ENCODE measurements around the gene PADI3. TPM values are rescaled to one million over a fixed set of nuclear protein-coding genes. Genes with fewer than 3 reads are reported as not detected.

The PADI3 gene
- total RNA-seq, 1 experiment from 2014 or later = 0.61 TPM

- no peak overlapping the region for H3K27ac Mint-ChIP-seq
- no peak for ATAC-seq
- H3K36me3 Mint-ChIP-seq = peaks cover 5% of the 10 kb centered on the region
- no peak for DNase-seq (ENCODE audit: low spot score)
- ChIA-PET POLR2A (no interaction called here), CTCF (interaction anchor here (0.9 to 1.5 kb wide), 2 partner anchors 19 to 241 kb away, joined by 3 to 4 read pairs; no protein-coding TSS in a partner anchor)
- H3K9me3 Mint-ChIP-seq = peaks cover 22% of the 10 kb centered on the region
- H3K4me1 Mint-ChIP-seq = peaks cover 29% of the 10 kb centered on the region
- peaks cover 2% of the 10 kb centered on the region; the same call in 1 of the 2 replicates for H3K27me3 Mint-ChIP-seq (ENCODE audit: low read depth)
- TF ChIP-seq GTF2I (CRISPR knock-in tag; conservative IDR thresholded peaks at IDR 0.05) (no peak), HMGA2 (CRISPR knock-in tag; IDR thresholded peaks at IDR 0.05) (peak; percentile 53; the same call in 1 of the 2 replicates), ZNF396 (CRISPR knock-in tag; IDR thresholded peaks at IDR 0.05; ENCODE audit: borderline replicate concordance) (no peak), ZNF512 (CRISPR knock-in tag; IDR thresholded peaks at IDR 0.05; ENCODE audit: borderline replicate concordance) (no peak)
- TF ChIP-seq, protein P1, sequence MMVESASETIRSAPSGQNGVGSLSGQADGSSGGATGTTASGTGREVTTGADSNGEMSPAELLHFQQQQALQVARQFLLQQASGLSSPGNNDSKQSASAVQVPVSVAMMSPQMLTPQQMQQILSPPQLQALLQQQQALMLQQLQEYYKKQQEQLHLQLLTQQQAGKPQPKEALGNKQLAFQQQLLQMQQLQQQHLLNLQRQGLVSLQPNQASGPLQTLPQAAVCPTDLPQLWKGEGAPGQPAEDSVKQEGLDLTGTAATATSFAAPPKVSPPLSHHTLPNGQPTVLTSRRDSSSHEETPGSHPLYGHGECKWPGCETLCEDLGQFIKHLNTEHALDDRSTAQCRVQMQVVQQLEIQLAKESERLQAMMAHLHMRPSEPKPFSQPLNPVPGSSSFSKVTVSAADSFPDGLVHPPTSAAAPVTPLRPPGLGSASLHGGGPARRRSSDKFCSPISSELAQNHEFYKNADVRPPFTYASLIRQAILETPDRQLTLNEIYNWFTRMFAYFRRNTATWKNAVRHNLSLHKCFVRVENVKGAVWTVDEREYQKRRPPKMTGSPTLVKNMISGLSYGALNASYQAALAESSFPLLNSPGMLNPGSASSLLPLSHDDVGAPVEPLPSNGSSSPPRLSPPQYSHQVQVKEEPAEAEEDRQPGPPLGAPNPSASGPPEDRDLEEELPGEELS (CRISPR knock-in tag; IDR thresholded peaks at IDR 0.05) = no peak
- TF ChIP-seq, protein P2, sequence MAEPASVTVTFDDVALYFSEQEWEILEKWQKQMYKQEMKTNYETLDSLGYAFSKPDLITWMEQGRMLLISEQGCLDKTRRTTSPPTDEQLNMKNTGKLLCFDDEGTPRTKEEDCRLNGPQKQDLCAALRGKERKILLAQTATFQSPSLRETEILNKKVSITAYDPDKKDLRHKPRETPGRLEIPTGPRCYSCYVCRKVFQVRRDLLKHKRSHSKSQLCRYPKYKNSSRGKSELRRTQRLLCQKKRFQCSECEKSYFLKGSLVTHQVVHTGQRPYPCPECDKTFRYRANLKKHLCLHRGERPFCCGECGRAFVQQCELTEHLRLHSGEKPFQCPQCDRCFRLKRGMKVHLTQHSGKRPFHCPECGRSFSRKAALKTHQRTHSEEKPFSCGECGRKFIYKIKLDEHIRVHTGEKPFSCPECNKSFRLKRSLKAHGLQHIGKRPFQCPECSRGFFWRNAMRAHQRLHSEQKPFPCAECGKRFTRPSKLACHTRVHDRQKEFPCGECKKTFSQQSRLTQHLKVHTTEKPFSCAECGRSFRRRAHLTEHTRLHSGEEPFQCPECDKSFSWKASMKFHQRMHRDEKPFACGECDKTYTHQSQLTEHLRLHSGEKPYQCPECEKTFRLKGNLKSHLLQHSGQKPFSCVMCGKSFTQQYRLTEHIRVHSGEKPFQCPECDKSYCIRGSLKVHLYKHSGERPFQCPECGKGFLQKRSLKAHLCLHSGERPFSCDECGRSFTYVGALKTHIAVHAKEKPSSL (CRISPR knock-in tag; conservative IDR thresholded peaks at IDR 0.05) = no peak
- TF ChIP-seq, protein P3, sequence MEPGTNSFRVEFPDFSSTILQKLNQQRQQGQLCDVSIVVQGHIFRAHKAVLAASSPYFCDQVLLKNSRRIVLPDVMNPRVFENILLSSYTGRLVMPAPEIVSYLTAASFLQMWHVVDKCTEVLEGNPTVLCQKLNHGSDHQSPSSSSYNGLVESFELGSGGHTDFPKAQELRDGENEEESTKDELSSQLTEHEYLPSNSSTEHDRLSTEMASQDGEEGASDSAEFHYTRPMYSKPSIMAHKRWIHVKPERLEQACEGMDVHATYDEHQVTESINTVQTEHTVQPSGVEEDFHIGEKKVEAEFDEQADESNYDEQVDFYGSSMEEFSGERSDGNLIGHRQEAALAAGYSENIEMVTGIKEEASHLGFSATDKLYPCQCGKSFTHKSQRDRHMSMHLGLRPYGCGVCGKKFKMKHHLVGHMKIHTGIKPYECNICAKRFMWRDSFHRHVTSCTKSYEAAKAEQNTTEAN (CRISPR knock-in tag; IDR thresholded peaks at IDR 0.05) = no peak
- TF ChIP-seq, protein P4, sequence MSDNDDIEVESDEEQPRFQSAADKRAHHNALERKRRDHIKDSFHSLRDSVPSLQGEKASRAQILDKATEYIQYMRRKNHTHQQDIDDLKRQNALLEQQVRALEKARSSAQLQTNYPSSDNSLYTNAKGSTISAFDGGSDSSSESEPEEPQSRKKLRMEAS (CRISPR knock-in tag; IDR thresholded peaks at IDR 0.05) = no peak
- no peak overlapping the region for H3K4me3 Mint-ChIP-seq
Observed at GRCh38 chr1:17316704-17317103, 67.8 kb downstream of the PADI3 start.

DNA sequence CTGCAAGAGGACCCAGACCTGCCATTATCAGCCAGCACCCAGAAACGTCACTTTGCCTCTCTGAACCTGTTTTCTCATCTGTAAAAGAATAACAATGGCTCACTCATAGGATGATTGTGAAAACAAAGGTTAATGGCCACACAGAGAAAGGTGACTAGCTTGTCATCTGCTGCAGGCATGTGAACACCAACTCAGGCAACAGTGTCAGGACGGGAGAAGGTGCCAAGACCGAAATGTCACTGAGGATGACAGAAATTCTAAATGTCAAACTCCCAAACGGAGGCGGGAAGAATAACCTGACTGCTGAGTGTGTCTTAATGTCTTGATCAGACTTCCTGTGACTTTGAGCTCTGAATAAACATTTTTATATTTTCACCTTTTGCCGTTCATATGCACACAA, 69.4 kb downstream of the PADI3 start:
- H3K4me1 Mint-ChIP-seq = peaks cover 29% of the 10 kb centered on the region
- TF ChIP-seq NR3C1 (CRISPR knock-in tag; conservative IDR thresholded peaks at IDR 0.05; ENCODE audit: low read depth) (no peak), ZNF512 (CRISPR knock-in tag; IDR thresholded peaks at IDR 0.05; ENCODE audit: borderline replicate concordance) (no peak), ELF4 (CRISPR knock-in tag; IDR thresholded peaks at IDR 0.05; ENCODE audit: low read depth) (no peak), NR1H2 (CRISPR knock-in tag; IDR thresholded peaks at IDR 0.05) (no peak), FOXK1 (CRISPR knock-in tag; IDR thresholded peaks at IDR 0.05) (no peak), FOXP1 (CRISPR knock-in tag; IDR thresholded peaks at IDR 0.05; ENCODE audit: borderline replicate concordance) (no peak), GABPB1 (CRISPR knock-in tag; IDR thresholded peaks at IDR 0.05) (no peak), ATF1 (CRISPR knock-in tag; IDR thresholded peaks at IDR 0.05) (no peak), JUN (CRISPR knock-in tag; IDR thresholded peaks at IDR 0.05) (no peak), ETV6 (CRISPR knock-in tag; IDR thresholded peaks at IDR 0.05) (no peak)
- no peak for ATAC-seq

More for the DNA sequence above, 69.4 kb downstream of the PADI3 start:
- DNase-seq (ENCODE audit: low spot score) = no peak
- POLR2A ChIA-PET = no interaction called here
- H3K36me3 Mint-ChIP-seq = peaks cover 5% of the 10 kb centered on the region
- peaks cover 2% of the 10 kb centered on the region; the same call in 1 of the 2 replicates for H3K27me3 Mint-ChIP-seq (ENCODE audit: low read depth)
- H3K4me3 Mint-ChIP-seq = no peak overlapping the region
- H3K27ac Mint-ChIP-seq = no peak overlapping the region
- CTCF ChIA-PET = no interaction called here
- H3K9me3 Mint-ChIP-seq = peaks cover 35% of the 10 kb centered on the region

Measured in WTC11 (cell line).